Large intestine (tissue), 3 donors: ENCODE results near the gene C19orf25. TPM values are rescaled to one million over a fixed set of nuclear protein-coding genes. Genes with fewer than 3 reads are reported as not detected.

Experiments
- DNase-seq, 2 donors: peaks; one replicate each; pipeline versions ENCODE4 v3.0.0 to v3.0.0-alpha.2; 2013
- H3K27ac ChIP-seq: one replicate; pipeline ENCODE4 v1.5.1; 2013; ENCODE audit warnings: low read length
- H3K27me3 ChIP-seq: 2 replicates; pipeline ENCODE4 v1.6.1; 2013; ENCODE audit warnings: low read length; ENCODE audit not compliant: control insufficient read depth, insufficient read depth
- H3K36me3 ChIP-seq: 2 replicates; pipeline ENCODE4 v1.6.1; 2013; ENCODE audit warnings: low read length; ENCODE audit not compliant: control insufficient read depth, insufficient read depth
- H3K4me1 ChIP-seq: one replicate; pipeline ENCODE4 v1.6.1; 2013; ENCODE audit warnings: low read length; ENCODE audit not compliant: control insufficient read depth, insufficient read depth
- H3K4me3 ChIP-seq: one replicate; pipeline ENCODE4 v1.5.1; 2013; ENCODE audit warnings: low read length
- H3K9me3 ChIP-seq: one replicate; pipeline ENCODE4 v1.6.1; 2013; ENCODE audit warnings: mild to moderate bottlenecking, low read depth, low read length, moderate library complexity; ENCODE audit not compliant: control insufficient read depth
- WGBS: methylation state at CpG from one replicate; pipeline ENCODE4 v1.1.5; 2013; ENCODE audit warnings: low lambda C conversion rate; ENCODE audit not compliant: insufficient coverage; 5-methylcytosine and 5-hydroxymethylcytosine counted together
- polyA plus RNA-seq: library from polyadenylated mRNA; unstranded; fragments of 120-200 nt; gene quantifications from one replicate; pipeline ENCODE4 v1.2.1, GENCODE V29; 2013

Gene C19orf25
- polyA plus RNA-seq, 1 donor, result 29.8 TPM

- WGBS, result no CpG with 5 or more reads among the region's 27 CpGs
- Histone ChIP-seq H3K27ac (no peak overlapping the region), H3K4me1 (peaks cover 32% of the 10 kb centered on the region), H3K36me3 (peaks cover 87% of the 10 kb centered on the region), H3K4me3 (no peak overlapping the region), H3K27me3 (no peaks in the 10 kb centered on the region), H3K9me3 (peaks cover 17% of the 10 kb centered on the region)
- no peak for DNase-seq
Observed at GRCh38 chr19:1427221-1427920, 51.6 kb downstream of the C19orf25 start.

GRCh38 chr19:1426736-1427135 lies 52.3 kb downstream of the C19orf25 start:
- no peak overlapping the region for H3K27ac ChIP-seq
- H3K4me1 ChIP-seq, result peaks cover 32% of the 10 kb centered on the region
- no peak overlapping the region for H3K4me3 ChIP-seq
- peaks cover 87% of the 10 kb centered on the region for H3K36me3 ChIP-seq
- DNase-seq, result no peak
- no CpG with 5 or more reads among the region's 9 CpGs for whole genome bisulfite sequencing
- peaks cover 19% of the 10 kb centered on the region for H3K9me3 ChIP-seq
- H3K27me3 ChIP-seq, result no peaks in the 10 kb centered on the region

GRCh38 chr19:1425902-1426301 lies 53.1 kb downstream of the C19orf25 start:
- H3K4me3 ChIP-seq, result no peak overlapping the region
- DNase-seq, result no peak
- peaks cover 23% of the 10 kb centered on the region for H3K9me3 ChIP-seq
- H3K4me1 ChIP-seq, result peaks cover 32% of the 10 kb centered on the region
- H3K36me3 ChIP-seq, result peaks cover 88% of the 10 kb centered on the region
- no CpG with 5 or more reads among the region's 14 CpGs for WGBS
- no peaks in the 10 kb centered on the region for H3K27me3 ChIP-seq
- no peak overlapping the region for H3K27ac ChIP-seq

GRCh38 chr19:1425102-1425837 lies 53.7 kb downstream of the C19orf25 start:
- peaks cover 23% of the 10 kb centered on the region for H3K9me3 ChIP-seq
- peak overlapping the region; percentile 95 for H3K27ac ChIP-seq
- WGBS, result no CpG with 5 or more reads among the region's 33 CpGs
- H3K36me3 ChIP-seq, result peaks cover 90% of the 10 kb centered on the region
- H3K4me3 ChIP-seq, result no peak overlapping the region
- peaks cover 32% of the 10 kb centered on the region for H3K4me1 ChIP-seq
- peak in 1 of 2 donors; percentile 70 for DNase-seq
- H3K27me3 ChIP-seq, result no peaks in the 10 kb centered on the region

- H3K4me3 ChIP-seq, result peak overlapping the region; percentile 12
- peak; percentile 91 to 95 for DNase-seq
- no CpG with 5 or more reads among the region's 42 CpGs for WGBS
- peaks cover 32% of the 10 kb centered on the region for H3K4me1 ChIP-seq
- H3K27ac ChIP-seq, result peak overlapping the region; percentile 95
- peaks cover 23% of the 10 kb centered on the region for H3K9me3 ChIP-seq
- H3K27me3 ChIP-seq, result no peaks in the 10 kb centered on the region
- peaks cover 87% of the 10 kb centered on the region for H3K36me3 ChIP-seq
Observed at GRCh38 chr19:1424192-1424955, 54.6 kb downstream of the C19orf25 start.

GRCh38 chr19:1423436-1424191 lies 55.4 kb downstream of the C19orf25 start:
- peaks cover 19% of the 10 kb centered on the region for H3K9me3 ChIP-seq
- WGBS, result no CpG with 5 or more reads among the region's 40 CpGs
- H3K36me3 ChIP-seq, result peaks cover 87% of the 10 kb centered on the region
- no peak overlapping the region for H3K4me3 ChIP-seq
- H3K27me3 ChIP-seq, result no peaks in the 10 kb centered on the region
- no peak for DNase-seq
- H3K4me1 ChIP-seq, result peaks cover 37% of the 10 kb centered on the region
- peak overlapping the region; percentile 75 for H3K27ac ChIP-seq

Other genes with a start within 250 kb of the C19orf25 start
- 2.0 TPM for gene CBARP, start 241.2 kb downstream of the C19orf25 start, polyA plus RNA-seq
- 136 TPM for gene ATP5F1D, start 237.5 kb downstream of the C19orf25 start, polyA plus RNA-seq
- 110 TPM for gene MIDN, start 230.6 kb downstream of the C19orf25 start, polyA plus RNA-seq
- gene CIRBP, start 209.9 kb downstream of the C19orf25 start, polyA plus RNA-seq, result 564 TPM
- gene FAM174C, start 203.7 kb downstream of the C19orf25 start, polyA plus RNA-seq, result 37.4 TPM
- gene EFNA2, start 193.3 kb downstream of the C19orf25 start, polyA plus RNA-seq, result 25.6 TPM
- gene NDUFS7, start 95.3 kb downstream of the C19orf25 start, polyA plus RNA-seq, result 91.9 TPM
- gene GAMT, start 77.7 kb downstream of the C19orf25 start, polyA plus RNA-seq, result 16.0 TPM
- gene DAZAP1, start 71.6 kb downstream of the C19orf25 start, polyA plus RNA-seq, result 97.8 TPM
- gene RPS15, start 40.8 kb downstream of the C19orf25 start, polyA plus RNA-seq, result 1,404 TPM
- gene APC2, start 29.1 kb downstream of the C19orf25 start, polyA plus RNA-seq, result 5.6 TPM
- 4.7 TPM for gene PCSK4, start 11.1 kb upstream of the C19orf25 start, polyA plus RNA-seq
- gene REEP6, start 12.0 kb upstream of the C19orf25 start, polyA plus RNA-seq, result 228 TPM
- 24.9 TPM for gene ADAMTSL5, start 33.8 kb upstream of the C19orf25 start, polyA plus RNA-seq
- 0.09 TPM for gene PLK5, start 44.9 kb upstream of the C19orf25 start, polyA plus RNA-seq
- 17.8 TPM for gene MEX3D, start 89.1 kb upstream of the C19orf25 start, polyA plus RNA-seq
- 59.1 TPM for gene MBD3, start 113.7 kb upstream of the C19orf25 start, polyA plus RNA-seq
- gene UQCR11, start 126.2 kb upstream of the C19orf25 start, polyA plus RNA-seq, result 124 TPM
- 74.3 TPM for gene TCF3, start 173.4 kb upstream of the C19orf25 start, polyA plus RNA-seq